GM19043 (cell line): Measurements from ENCODE around the gene DNER.

ENCODE experiments used
- ATAC-seq: cut with Tn5 transposase; IDR thresholded peaks from one replicate; pipeline ENCODE4 v1.9.1; 2021; ENCODE audit warnings: low read depth; ENCODE audit not compliant: unreplicated experiment

DNER gene

GRCh38 chr2:229673676-229674075 lies 40.7 kb downstream of the DNER start:
- no peak for ATAC-seq

GRCh38 chr2:229672021-229672420 lies 42.3 kb downstream of the DNER start:
- no peak for ATAC-seq

GRCh38 chr2:229669841-229670240 lies 44.5 kb downstream of the DNER start:
- ATAC-seq: no peak

GRCh38 chr2:229666811-229667210 lies 47.5 kb downstream of the DNER start:
- no peak for ATAC-seq

GRCh38 chr2:229665158-229665557 lies 49.2 kb downstream of the DNER start:
- no peak for ATAC-seq

GRCh38 chr2:229661478-229661877 lies 52.9 kb downstream of the DNER start:
- no peak for ATAC-seq

- ATAC-seq: no peak
Measured at GRCh38 chr2:229660951-229661350, 53.4 kb downstream of the DNER start.

GRCh38 chr2:229660391-229660790 lies 54.0 kb downstream of the DNER start:
- ATAC-seq: no peak

- ATAC-seq: no peak
Measured at GRCh38 chr2:229658004-229658403, 56.4 kb downstream of the DNER start.

- ATAC-seq: no peak
Measured at GRCh38 chr2:229654437-229654836, 59.9 kb downstream of the DNER start.

GRCh38 chr2:229653531-229653930 lies 60.8 kb downstream of the DNER start:
- no peak for ATAC-seq

GRCh38 chr2:229652796-229653195 lies 61.6 kb downstream of the DNER start:
- no peak for ATAC-seq

- no peak for ATAC-seq
Measured at GRCh38 chr2:229650901-229651300, 63.5 kb downstream of the DNER start.

GRCh38 chr2:229650059-229650458 lies 64.3 kb downstream of the DNER start:
- no peak for ATAC-seq

- ATAC-seq: no peak
Measured at GRCh38 chr2:229646186-229646723, 68.1 kb downstream of the DNER start.

- no peak for ATAC-seq
Measured at GRCh38 chr2:229642371-229642770, 72.0 kb downstream of the DNER start.

GRCh38 chr2:229641676-229642075 lies 72.7 kb downstream of the DNER start:
- ATAC-seq: no peak

- ATAC-seq: no peak
Measured at GRCh38 chr2:229640636-229641035, 73.7 kb downstream of the DNER start.

- no peak for ATAC-seq
Measured at GRCh38 chr2:229636571-229636970, 77.8 kb downstream of the DNER start.

GRCh38 chr2:229635371-229635680 lies 79.0 kb downstream of the DNER start:
- ATAC-seq: no peak

GRCh38 chr2:229634601-229635370 lies 79.6 kb downstream of the DNER start:
- ATAC-seq: no peak

GRCh38 chr2:229633556-229633955 lies 80.8 kb downstream of the DNER start:
- ATAC-seq: no peak

GRCh38 chr2:229629039-229629438 lies 85.3 kb downstream of the DNER start:
- ATAC-seq: no peak
